ENCODE results near the gene ADIRF. TPM values are rescaled to one million over a fixed set of nuclear protein-coding genes. Genes with fewer than 3 reads are reported as not detected.
A peak's percentile ranks its signal among the peaks of the same experiment; 100 is the strongest.

ADIRF gene
- total RNA-seq, 1 donor from 2014 or later: not detected

DNA sequence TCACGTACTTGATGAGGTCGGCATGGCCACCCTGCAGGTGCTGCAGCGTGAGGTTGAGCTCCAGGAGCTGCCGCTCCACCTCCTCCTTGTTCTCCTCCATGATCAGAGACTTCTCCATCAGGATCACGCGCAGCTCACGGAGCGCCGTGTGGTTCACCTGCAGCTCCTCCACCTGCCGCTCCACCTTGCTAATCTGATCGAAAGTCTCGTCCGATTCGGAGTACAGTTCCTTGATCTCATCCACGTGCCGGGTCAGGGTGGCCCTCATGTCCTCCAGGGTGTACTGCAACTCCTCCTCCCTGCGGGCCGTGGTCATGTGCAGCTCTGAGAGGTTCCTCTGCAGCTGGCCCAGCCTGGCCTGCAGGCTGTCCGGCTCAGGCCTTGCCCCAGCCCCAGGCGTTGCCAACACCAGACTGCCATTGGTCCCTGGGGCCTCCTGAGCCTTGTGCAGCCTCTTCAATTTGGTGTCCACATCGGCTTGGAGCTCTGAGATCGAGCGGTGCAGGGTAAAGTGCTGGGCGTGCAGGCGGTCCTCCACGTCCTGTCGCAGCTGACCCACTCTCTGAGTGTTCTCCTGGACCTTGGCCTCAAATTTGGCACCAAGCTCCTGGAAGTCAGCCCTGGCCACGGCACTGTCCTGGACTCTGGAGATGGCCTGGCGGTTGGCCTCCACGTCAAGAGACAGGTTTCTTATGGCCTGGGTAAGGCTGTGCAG is 24.8 kb upstream of the ADIRF start:
- Histone ChIP-seq H3K27ac (ENCODE audit: low read depth, low read length) (no peak overlapping the region), H3K4me3 (ENCODE audit: insufficient read depth, low read depth, low read length) (no peak overlapping the region), H3K27me3 (ENCODE audit: insufficient read depth, low read length) (peaks cover 5% of the 10 kb centered on the region), H2AFZ (ENCODE audit: low read depth, low read length) (no peak overlapping the region), H3K4me2 (ENCODE audit: low read length) (no peak overlapping the region), H3K4me1 (ENCODE audit: insufficient read depth, low read length) (peaks cover 3% of the 10 kb centered on the region), H3K9me3 (ENCODE audit: insufficient read depth, low read depth, low read length) (no peaks in the 10 kb centered on the region), H3K9ac (ENCODE audit: low read length) (no peak overlapping the region), H4K20me1 (ENCODE audit: insufficient read depth, low read length) (no peaks in the 10 kb centered on the region), H3K36me3 (ENCODE audit: insufficient read depth, low read length) (no peaks in the 10 kb centered on the region), H3K79me2 (ENCODE audit: insufficient read depth, low read length) (no peaks in the 10 kb centered on the region)
- FAIRE-seq: no peak
- no peaks in the 10 kb centered on the region for H3K9me3 Mint-ChIP-seq (ENCODE audit: unreplicated experiment)
- peak overlapping the region; percentile 45 for H3K4me3 Mint-ChIP-seq (ENCODE audit: unreplicated experiment)
- H3K27me3 Mint-ChIP-seq (ENCODE audit: low read depth, unreplicated experiment): peaks cover 21% of the 10 kb centered on the region
- peaks cover 3% of the 10 kb centered on the region for H3K36me3 Mint-ChIP-seq (ENCODE audit: low read depth, unreplicated experiment)
- TF ChIP-seq, protein P1, sequence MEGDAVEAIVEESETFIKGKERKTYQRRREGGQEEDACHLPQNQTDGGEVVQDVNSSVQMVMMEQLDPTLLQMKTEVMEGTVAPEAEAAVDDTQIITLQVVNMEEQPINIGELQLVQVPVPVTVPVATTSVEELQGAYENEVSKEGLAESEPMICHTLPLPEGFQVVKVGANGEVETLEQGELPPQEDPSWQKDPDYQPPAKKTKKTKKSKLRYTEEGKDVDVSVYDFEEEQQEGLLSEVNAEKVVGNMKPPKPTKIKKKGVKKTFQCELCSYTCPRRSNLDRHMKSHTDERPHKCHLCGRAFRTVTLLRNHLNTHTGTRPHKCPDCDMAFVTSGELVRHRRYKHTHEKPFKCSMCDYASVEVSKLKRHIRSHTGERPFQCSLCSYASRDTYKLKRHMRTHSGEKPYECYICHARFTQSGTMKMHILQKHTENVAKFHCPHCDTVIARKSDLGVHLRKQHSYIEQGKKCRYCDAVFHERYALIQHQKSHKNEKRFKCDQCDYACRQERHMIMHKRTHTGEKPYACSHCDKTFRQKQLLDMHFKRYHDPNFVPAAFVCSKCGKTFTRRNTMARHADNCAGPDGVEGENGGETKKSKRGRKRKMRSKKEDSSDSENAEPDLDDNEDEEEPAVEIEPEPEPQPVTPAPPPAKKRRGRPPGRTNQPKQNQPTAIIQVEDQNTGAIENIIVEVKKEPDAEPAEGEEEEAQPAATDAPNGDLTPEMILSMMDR (IDR thresholded peaks at IDR 0.05; ENCODE audit: insufficient read depth, low read depth, low read length): no peak
- TF ChIP-seq EZH2 (IDR thresholded peaks at IDR 0.05; ENCODE audit: insufficient read depth, low read length): no peak
- no peak overlapping the region for H3K27ac Mint-ChIP-seq (ENCODE audit: unreplicated experiment)
- no peak for DNase-seq (ENCODE audit: low read depth)
- H3K4me1 Mint-ChIP-seq (ENCODE audit: low read depth, unreplicated experiment): peaks cover 4% of the 10 kb centered on the region

DNA sequence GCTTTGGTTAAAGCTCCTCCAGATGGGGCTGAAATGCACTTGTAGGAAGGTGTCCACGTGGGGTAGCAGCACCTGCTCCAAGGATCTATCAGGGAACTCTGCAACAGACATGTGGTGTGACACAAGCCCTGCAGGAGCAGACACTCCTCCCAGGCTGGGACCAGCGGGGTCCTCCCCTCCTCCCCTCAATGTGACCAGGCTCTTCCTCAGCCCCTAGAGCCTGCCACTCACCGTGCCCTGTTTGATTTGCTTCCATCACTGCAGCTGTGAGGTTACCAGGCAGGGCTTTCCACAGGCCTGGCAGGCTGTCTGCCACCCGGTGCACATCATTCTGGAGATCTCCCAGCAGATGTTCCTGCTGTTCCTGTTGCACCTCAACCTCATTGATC is 24.3 kb upstream of the ADIRF start:
- H3K4me3 ChIP-seq (ENCODE audit: insufficient read depth, low read depth, low read length): no peak overlapping the region
- peaks cover 21% of the 10 kb centered on the region for H3K27me3 Mint-ChIP-seq (ENCODE audit: low read depth, unreplicated experiment)
- H3K9me3 ChIP-seq (ENCODE audit: insufficient read depth, low read depth, low read length): no peaks in the 10 kb centered on the region
- H3K4me3 Mint-ChIP-seq (ENCODE audit: unreplicated experiment): no peak overlapping the region
- no peaks in the 10 kb centered on the region for H3K36me3 ChIP-seq (ENCODE audit: insufficient read depth, low read length)
- no peaks in the 10 kb centered on the region for H3K9me3 Mint-ChIP-seq (ENCODE audit: unreplicated experiment)
- H3K9ac ChIP-seq (ENCODE audit: low read length): no peak overlapping the region
- H4K20me1 ChIP-seq (ENCODE audit: insufficient read depth, low read length): no peaks in the 10 kb centered on the region
- peaks cover 3% of the 10 kb centered on the region for H3K4me1 ChIP-seq (ENCODE audit: insufficient read depth, low read length)
- H3K27ac ChIP-seq (ENCODE audit: low read depth, low read length): no peak overlapping the region
- no peaks in the 10 kb centered on the region for H3K79me2 ChIP-seq (ENCODE audit: insufficient read depth, low read length)
- no peak for FAIRE-seq
- H3K27ac Mint-ChIP-seq (ENCODE audit: unreplicated experiment): no peak overlapping the region
- H3K27me3 ChIP-seq (ENCODE audit: insufficient read depth, low read length): peaks cover 5% of the 10 kb centered on the region
- no peak for DNase-seq (ENCODE audit: low read depth)
- H2AFZ ChIP-seq (ENCODE audit: low read depth, low read length): no peak overlapping the region
- peaks cover 3% of the 10 kb centered on the region for H3K36me3 Mint-ChIP-seq (ENCODE audit: low read depth, unreplicated experiment)
- no peak overlapping the region for H3K4me2 ChIP-seq (ENCODE audit: low read length)
- H3K4me1 Mint-ChIP-seq (ENCODE audit: low read depth, unreplicated experiment): peaks cover 4% of the 10 kb centered on the region
- TF ChIP-seq, protein P1 (IDR thresholded peaks at IDR 0.05; ENCODE audit: insufficient read depth, low read depth, low read length): no peak
- TF ChIP-seq EZH2 (IDR thresholded peaks at IDR 0.05; ENCODE audit: insufficient read depth, low read length): no peak

DNA sequence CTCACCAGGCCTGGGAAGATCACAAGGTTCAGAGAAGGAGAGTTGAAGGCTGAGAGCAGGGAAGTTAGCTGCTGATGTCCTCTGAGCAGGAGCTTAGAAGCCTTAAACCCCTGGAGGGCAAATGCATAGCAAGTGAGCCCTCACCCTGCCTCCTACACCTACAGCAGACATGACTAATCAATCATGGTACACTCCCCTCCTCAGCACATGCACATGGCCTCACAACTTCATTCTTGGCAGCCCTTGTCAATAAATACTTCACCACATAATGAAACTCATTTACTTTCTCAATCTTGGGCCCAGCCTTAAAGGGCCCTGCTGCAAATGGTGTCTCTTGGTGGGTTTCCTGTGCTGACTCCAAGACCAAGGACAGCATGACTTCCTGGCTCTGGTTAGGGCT is 23.8 kb upstream of the ADIRF start:
- Mint-ChIP-seq H3K4me1 (ENCODE audit: low read depth, unreplicated experiment) (peaks cover 4% of the 10 kb centered on the region), H3K27me3 (ENCODE audit: low read depth, unreplicated experiment) (peaks cover 21% of the 10 kb centered on the region), H3K4me3 (ENCODE audit: unreplicated experiment) (no peak overlapping the region), H3K27ac (ENCODE audit: unreplicated experiment) (peak overlapping the region; percentile 34), H3K36me3 (ENCODE audit: low read depth, unreplicated experiment) (peaks cover 3% of the 10 kb centered on the region), H3K9me3 (ENCODE audit: unreplicated experiment) (no peaks in the 10 kb centered on the region)
- H3K9me3 ChIP-seq (ENCODE audit: insufficient read depth, low read depth, low read length): no peaks in the 10 kb centered on the region
- H2AFZ ChIP-seq (ENCODE audit: low read depth, low read length): no peak overlapping the region
- H3K4me2 ChIP-seq (ENCODE audit: low read length): no peak overlapping the region
- peaks cover 5% of the 10 kb centered on the region for H3K27me3 ChIP-seq (ENCODE audit: insufficient read depth, low read length)
- DNase-seq (ENCODE audit: low read depth) (no peak), FAIRE-seq (peak; percentile 20)
- no peak overlapping the region for H3K4me3 ChIP-seq (ENCODE audit: insufficient read depth, low read depth, low read length)
- H3K36me3 ChIP-seq (ENCODE audit: insufficient read depth, low read length): no peaks in the 10 kb centered on the region
- peaks cover 3% of the 10 kb centered on the region for H3K4me1 ChIP-seq (ENCODE audit: insufficient read depth, low read length)
- no peak overlapping the region for H3K27ac ChIP-seq (ENCODE audit: low read depth, low read length)
- no peaks in the 10 kb centered on the region for H4K20me1 ChIP-seq (ENCODE audit: insufficient read depth, low read length)
- no peak overlapping the region for H3K9ac ChIP-seq (ENCODE audit: low read length)
- H3K79me2 ChIP-seq (ENCODE audit: insufficient read depth, low read length): no peaks in the 10 kb centered on the region
- TF ChIP-seq, protein P1 (IDR thresholded peaks at IDR 0.05; ENCODE audit: insufficient read depth, low read depth, low read length): no peak
- TF ChIP-seq EZH2 (IDR thresholded peaks at IDR 0.05; ENCODE audit: insufficient read depth, low read length): no peak

All from astrocyte (in vitro differentiated cells and primary cell).